ENCODE measurements around the gene COA6.

- TF ChIP-seq ESRRG (CRISPR knock-in tag; IDR thresholded peaks at IDR 0.05) (no peak), ZNF8 (CRISPR knock-in tag; IDR thresholded peaks at IDR 0.05) (no peak), TCF4 (CRISPR knock-in tag; IDR thresholded peaks at IDR 0.05; ENCODE audit: borderline replicate concordance) (no peak), CREB5 (CRISPR knock-in tag; IDR thresholded peaks at IDR 0.05; ENCODE audit: low read depth) (no peak)
Observed at GRCh38 chr1:234408757-234409156, 35.5 kb downstream of the COA6 start.
